Smooth muscle cell (in vitro differentiated cells): ENCODE measurements around the gene IFNGR2. TPM values are rescaled to one million over a fixed set of nuclear protein-coding genes. Genes with fewer than 3 reads are reported as not detected.

ENCODE experiments used
- DNase-seq: peaks from one replicate; lab custom pipeline; 2025; ENCODE audit not compliant: unreplicated experiment; lab: John Stamatoyannopoulos, UW
- H2AFZ ChIP-seq: fragments of 200-600 bp; sonication (generic); 2 replicates; pipeline ENCODE4 v1.6.0; 2016; ENCODE audit warnings: antibody characterized with exemption, low read depth, mild to moderate bottlenecking
- H3F3A ChIP-seq: fragments of 200-600 bp; sonication (generic); 2 replicates; pipeline ENCODE4 v1.6.0; 2017; ENCODE audit warnings: antibody characterized with exemption, low read depth
- H3K27ac ChIP-seq: fragments of 200-600 bp; sonication (generic); 2 replicates; pipeline ENCODE4 v1.5.1; 2016; ENCODE audit warnings: low read depth, mild to moderate bottlenecking
- H3K27me3 ChIP-seq: fragments of 200-600 bp; sonication (generic); 2 replicates; pipeline ENCODE4 v1.6.1; 2016; ENCODE audit warnings: low read depth, mild to moderate bottlenecking
- H3K36me3 ChIP-seq: fragments of 200-600 bp; sonication (generic); 2 replicates; pipeline ENCODE4 v1.5.1; 2016; ENCODE audit warnings: low read depth
- H3K4me1 ChIP-seq: fragments of 200-600 bp; sonication (generic); 2 replicates; pipeline ENCODE4 v1.5.1; 2016; ENCODE audit warnings: low read depth
- H3K4me2 ChIP-seq: fragments of 200-600 bp; sonication (generic); 2 replicates; pipeline ENCODE4 v1.6.0; 2016; ENCODE audit warnings: mild to moderate bottlenecking
- H3K4me3 ChIP-seq: fragments of 200-600 bp; sonication (generic); 2 replicates; pipeline ENCODE4 v1.5.1; 2016; ENCODE audit warnings: mild to moderate bottlenecking
- H3K79me2 ChIP-seq: fragments of 200-600 bp; sonication (generic); 2 replicates; pipeline ENCODE4 v1.6.0; 2016; ENCODE audit warnings: low read depth, mild to moderate bottlenecking
- H3K9ac ChIP-seq: fragments of 200-600 bp; sonication (generic); 2 replicates; pipeline ENCODE4 v1.6.0; 2016; ENCODE audit warnings: low read depth
- H3K9me3 ChIP-seq: fragments of 200-600 bp; sonication (generic); replicated peaks from 2 replicates; pipeline ENCODE4 v1.5.1; 2016; ENCODE audit warnings: low read depth
- H4K20me1 ChIP-seq: fragments of 200-600 bp; sonication (generic); 2 replicates; pipeline ENCODE4 v1.6.0; 2016; ENCODE audit warnings: low read depth
- CTCF ChIP-seq: fragments of 200-600 bp; sonication (generic); IDR thresholded peaks from 2 replicates; pipeline ENCODE4 v1.5.1; 2017; ENCODE audit warnings: borderline replicate concordance, mild to moderate bottlenecking, antibody characterized with exemption; ENCODE audit not compliant: insufficient read depth, poor library complexity, severe bottlenecking
- WGBS: methylation state at CpG from one replicate; pipeline ENCODE4 v1.1.7; 2016; ENCODE audit warnings: low lambda C conversion rate; 5-methylcytosine and 5-hydroxymethylcytosine counted together
- polyA plus RNA-seq: library from polyadenylated mRNA; unstranded; fragments of >200 nt; fragmentation: Nextera tagmentation; extraction: Ambion mirVana; gene quantifications from 2 replicates; pipeline ENCODE4 v1.2.1, GENCODE V29; 2016
- total RNA-seq: library from RNA; depleted of rRNA; stranded (reverse); fragments of >200 nt; gene quantifications from 2 replicates; pipeline ENCODE4 v1.2.3, GENCODE V29; 2014

The IFNGR2 gene
- total and polyA plus RNA-seq, 2 experiments from 2014 or later: 117 to 127 TPM

DNA sequence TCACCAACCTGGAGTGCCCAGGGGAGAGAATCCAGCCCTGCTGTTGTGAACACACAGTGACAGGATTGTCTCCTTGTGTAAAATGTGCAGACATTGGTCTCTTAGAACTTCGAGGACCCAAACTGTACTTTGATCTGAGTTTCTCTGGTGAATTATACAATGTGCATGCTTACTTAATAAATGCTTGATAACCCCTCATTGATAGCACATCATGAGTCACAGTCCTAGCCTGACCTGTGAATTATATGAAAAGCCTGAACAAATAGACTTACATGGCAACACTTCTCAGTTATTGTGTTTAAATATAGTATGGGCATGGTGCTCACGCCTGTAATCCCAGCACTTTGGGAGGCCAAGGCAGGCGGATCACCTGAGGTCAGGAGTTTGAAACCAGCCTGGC, 22.6 kb downstream of the IFNGR2 start:
- TF ChIP-seq CTCF: no peak
- 98% methylated on average over 3 of the region's 3 CpGs for WGBS
- peaks cover 11% of the 10 kb centered on the region for H3K36me3 ChIP-seq
- peaks cover 3% of the 10 kb centered on the region for H3F3A ChIP-seq
- no peak overlapping the region for H3K9ac ChIP-seq
- no peak for DNase-seq
- no peak overlapping the region for H3K4me3 ChIP-seq
- H3K4me2 ChIP-seq: no peak overlapping the region
- no peaks in the 10 kb centered on the region for H3K27me3 ChIP-seq
- no peak overlapping the region for H3K27ac ChIP-seq
- peaks cover 78% of the 10 kb centered on the region for H4K20me1 ChIP-seq
- H3K4me1 ChIP-seq: no peaks in the 10 kb centered on the region
- no peak overlapping the region for H2AFZ ChIP-seq
- no peaks in the 10 kb centered on the region for H3K9me3 ChIP-seq
- H3K79me2 ChIP-seq: peaks cover 17% of the 10 kb centered on the region

- Histone ChIP-seq H2AFZ (no peak overlapping the region), H3F3A (peaks cover 6% of the 10 kb centered on the region), H3K4me3 (no peak overlapping the region), H3K36me3 (peaks cover 11% of the 10 kb centered on the region), H3K4me1 (no peaks in the 10 kb centered on the region), H3K27me3 (no peaks in the 10 kb centered on the region), H3K27ac (no peak overlapping the region), H3K4me2 (no peak overlapping the region), H3K9me3 (no peaks in the 10 kb centered on the region), H3K9ac (no peak overlapping the region), H4K20me1 (peaks cover 74% of the 10 kb centered on the region), H3K79me2 (peaks cover 16% of the 10 kb centered on the region)
- TF ChIP-seq CTCF: no peak
- WGBS: 91% methylated on average over 7 of the region's 7 CpGs
- DNase-seq: no peak
These were observed 23.8 kb downstream of the IFNGR2 start for GRCh38 chr21:33427051-33427450.

DNA sequence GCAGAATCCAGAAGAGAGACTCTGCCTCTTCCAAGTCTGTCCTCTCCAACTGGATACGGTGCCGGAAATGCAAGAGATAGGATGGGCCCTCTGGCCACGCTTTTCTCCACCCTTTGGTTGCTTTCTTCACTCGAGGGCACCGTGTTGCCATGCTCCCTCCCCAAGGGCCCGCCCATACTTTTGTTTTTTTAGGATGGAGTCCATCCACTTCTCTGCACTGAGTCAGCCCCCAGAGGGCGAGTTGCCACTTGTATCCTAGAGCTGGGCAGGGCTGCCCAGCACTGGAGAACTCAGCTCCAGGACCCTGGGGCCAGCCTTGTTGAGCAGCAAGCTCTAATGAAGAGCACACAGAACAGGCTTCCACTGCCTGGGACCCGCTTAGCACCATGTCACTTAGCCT, 25.5 kb downstream of the IFNGR2 start:
- WGBS: 98% methylated on average over 8 of the region's 8 CpGs
- H3F3A ChIP-seq: peaks cover 22% of the 10 kb centered on the region

More for the DNA sequence above, 25.5 kb downstream of the IFNGR2 start:
- no peaks in the 10 kb centered on the region for H3K4me1 ChIP-seq
- no peak overlapping the region for H3K27ac ChIP-seq
- H3K9me3 ChIP-seq: no peaks in the 10 kb centered on the region
- H3K79me2 ChIP-seq: peaks cover 12% of the 10 kb centered on the region
- no peak overlapping the region for H3K4me3 ChIP-seq
- no peaks in the 10 kb centered on the region for H3K27me3 ChIP-seq
- no peak for TF ChIP-seq CTCF
- no peak overlapping the region for H2AFZ ChIP-seq
- H3K4me2 ChIP-seq: no peak overlapping the region
- DNase-seq: no peak
- H3K9ac ChIP-seq: no peak overlapping the region
- peaks cover 14% of the 10 kb centered on the region for H3K36me3 ChIP-seq
- peaks cover 64% of the 10 kb centered on the region for H4K20me1 ChIP-seq
